NCI-H2029 treated with DMSO at 0.1 percent for 48 hours (cell line): Measurements from ENCODE around the gene GPRIN2.
"Not testable (repeated sequence)": the region's sequence is repeated elsewhere in the genome, so short reads cannot be mapped to it uniquely, and the experiment has no call there.

Experiments used
- DNase-seq: peaks from one replicate; lab custom pipeline; 2025; lab: John Stamatoyannopoulos, UW

GPRIN2 gene

GRCh38 chr10:46556515-46557318 lies at the start of gene GPRIN2:
GPRIN2 (minus strand) TSS chr10:46556658; CDS start chr10:46550736, 5,922 bp downstream.
- DNase-seq: no peak

DNA sequence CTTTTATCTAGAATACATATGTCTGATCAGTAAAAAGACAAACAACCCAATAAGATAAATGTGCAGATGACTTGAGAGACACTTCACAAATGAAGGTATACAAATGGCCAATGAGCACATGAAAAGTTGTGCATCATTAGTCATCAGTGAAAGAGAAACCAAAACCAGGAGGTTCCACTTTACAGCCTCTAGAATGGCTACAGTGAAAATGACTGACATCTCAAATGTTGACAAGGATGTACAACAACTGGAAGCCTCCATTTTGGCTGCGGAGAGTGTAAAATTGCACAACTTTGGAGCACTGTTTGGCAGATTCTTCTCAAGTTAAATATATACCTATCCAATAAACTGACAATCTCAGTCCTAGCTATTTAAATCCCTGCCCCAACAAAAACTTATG lies 44.1 kb upstream of the GPRIN2 start:
- not testable (repeated sequence) for DNase-seq

- DNase-seq: not testable (repeated sequence)
These were observed 41.3 kb upstream of the GPRIN2 start for GRCh38 chr10:46597616-46598246.

GRCh38 chr10:46596570-46596969 lies 40.1 kb upstream of the GPRIN2 start:
- not testable (repeated sequence) for DNase-seq

- not testable (repeated sequence) for DNase-seq
These were observed 38.1 kb upstream of the GPRIN2 start for GRCh38 chr10:46594453-46595063.

GRCh38 chr10:46593307-46593706 lies 36.8 kb upstream of the GPRIN2 start:
- DNase-seq: not testable (repeated sequence)

GRCh38 chr10:46591053-46591452 lies 34.6 kb upstream of the GPRIN2 start:
- not testable (repeated sequence) for DNase-seq

GRCh38 chr10:46589589-46589988 lies 33.1 kb upstream of the GPRIN2 start:
- not testable (repeated sequence) for DNase-seq

DNA sequence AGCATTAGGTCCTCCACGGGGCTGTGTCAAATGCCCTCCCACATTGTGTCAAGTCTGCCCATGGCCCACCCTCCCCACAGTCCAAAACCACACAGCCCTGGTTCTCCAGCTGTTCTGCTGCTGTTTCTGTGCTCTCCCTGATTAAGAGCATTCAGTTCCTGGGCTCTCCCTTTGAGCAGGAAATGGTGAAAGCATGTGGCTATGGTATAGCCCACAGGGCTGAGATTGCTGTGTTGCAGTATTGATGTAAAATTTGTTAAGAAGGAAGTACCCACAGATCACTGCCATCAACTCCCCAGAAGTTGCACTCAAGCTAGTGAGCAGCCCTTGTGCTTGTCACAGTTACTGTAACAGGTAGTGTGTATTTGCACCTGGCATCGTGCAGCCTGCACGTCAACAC lies 31.8 kb upstream of the GPRIN2 start:
- DNase-seq: not testable (repeated sequence)

DNA sequence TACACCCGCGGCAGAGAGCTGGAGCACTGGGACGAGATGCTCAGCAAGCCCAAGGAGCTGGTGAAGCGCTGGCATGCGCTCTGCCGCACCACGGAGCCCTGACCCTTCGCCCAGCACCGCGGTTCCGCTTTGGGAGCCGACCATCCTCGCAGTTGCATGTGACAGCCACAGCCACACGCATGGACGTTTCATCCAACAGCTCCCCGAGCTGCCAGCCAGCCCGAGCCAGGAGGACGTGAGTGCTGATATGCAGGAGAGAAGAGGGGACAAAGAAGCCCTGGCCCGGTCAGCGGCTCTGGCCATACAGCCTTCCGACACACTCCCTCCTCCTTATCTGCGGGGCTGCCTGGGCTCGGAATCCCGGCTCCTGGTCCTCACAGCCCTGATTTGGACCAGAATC lies 31.1 kb upstream of the GPRIN2 start:
- DNase-seq: not testable (repeated sequence)

- DNase-seq: not testable (repeated sequence)
These were observed 28.8 kb upstream of the GPRIN2 start for GRCh38 chr10:46585246-46585645.

DNA sequence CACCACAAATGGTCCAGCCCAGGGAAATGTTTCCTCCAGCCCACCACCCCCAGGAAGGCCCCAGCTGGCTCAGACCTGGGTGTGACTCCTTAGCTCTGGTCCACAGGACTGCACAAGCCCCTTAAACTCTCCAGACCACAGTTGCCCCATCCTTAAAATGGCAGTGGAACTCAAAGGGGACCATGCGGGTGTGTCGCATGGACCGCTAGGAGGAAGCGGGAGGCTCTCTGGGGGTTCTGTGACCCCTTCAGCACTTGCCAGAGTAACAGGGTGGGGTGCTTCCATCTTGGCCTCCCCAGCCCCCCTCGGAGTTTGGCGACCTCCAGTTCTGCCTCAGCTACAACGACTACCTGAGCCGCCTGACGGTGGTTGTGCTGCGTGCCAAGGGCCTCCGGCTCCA lies 27.7 kb upstream of the GPRIN2 start:
- not testable (repeated sequence) for DNase-seq

GRCh38 chr10:46582568-46582967 lies 26.1 kb upstream of the GPRIN2 start:
- not testable (repeated sequence) for DNase-seq

DNA sequence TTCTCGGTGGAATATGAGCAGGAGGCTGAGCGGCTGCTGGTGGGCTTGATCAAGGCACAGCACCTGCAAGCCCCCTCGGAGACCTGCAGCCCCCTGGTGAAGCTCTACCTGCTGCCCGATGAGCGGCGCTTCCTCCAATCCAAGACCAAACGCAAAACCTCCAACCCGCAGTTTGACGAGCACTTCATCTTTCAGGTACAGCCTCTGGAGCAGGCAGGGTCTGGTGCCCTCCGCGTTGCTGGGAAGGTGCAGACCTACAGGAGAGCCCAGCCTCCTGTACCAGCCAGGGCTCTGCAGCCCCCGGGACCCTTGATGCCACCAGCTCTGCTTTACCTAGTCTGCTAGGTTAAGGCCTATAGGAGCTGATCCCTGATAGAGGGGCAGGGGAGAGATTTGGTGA lies 25.5 kb upstream of the GPRIN2 start:
- not testable (repeated sequence) for DNase-seq

DNA sequence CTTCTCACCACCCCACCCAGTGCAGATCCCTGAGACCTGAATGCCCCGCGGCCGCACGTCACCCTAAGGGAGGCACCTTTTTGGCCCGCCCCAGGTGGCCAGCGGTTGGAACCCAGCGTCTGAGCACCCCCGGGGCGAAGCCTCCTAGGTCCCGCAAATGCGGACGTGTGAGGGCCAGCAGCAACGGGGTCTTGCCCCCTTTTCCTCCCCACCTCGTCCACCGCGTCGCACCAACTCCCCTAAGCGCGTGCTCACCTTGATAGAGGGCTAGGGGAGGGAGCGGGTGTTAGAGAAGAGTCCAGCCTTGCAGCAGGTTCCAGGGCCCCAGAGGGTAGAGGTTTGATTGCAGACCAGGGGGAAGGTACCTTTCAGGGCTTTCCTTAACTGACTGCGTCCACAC lies 22.9 kb upstream of the GPRIN2 start:
- not testable (repeated sequence) for DNase-seq

- not testable (repeated sequence) for DNase-seq
These were observed 22.2 kb upstream of the GPRIN2 start, which contains the start of gene SYT15 for GRCh38 chr10:46578474-46579178. SYT15 (plus strand) TSS chr10:46579128; CDS start chr10:46579169, 41 bp downstream.

GRCh38 chr10:46577624-46578473 lies 21.4 kb upstream of the GPRIN2 start:
- DNase-seq: not testable (repeated sequence)

DNA sequence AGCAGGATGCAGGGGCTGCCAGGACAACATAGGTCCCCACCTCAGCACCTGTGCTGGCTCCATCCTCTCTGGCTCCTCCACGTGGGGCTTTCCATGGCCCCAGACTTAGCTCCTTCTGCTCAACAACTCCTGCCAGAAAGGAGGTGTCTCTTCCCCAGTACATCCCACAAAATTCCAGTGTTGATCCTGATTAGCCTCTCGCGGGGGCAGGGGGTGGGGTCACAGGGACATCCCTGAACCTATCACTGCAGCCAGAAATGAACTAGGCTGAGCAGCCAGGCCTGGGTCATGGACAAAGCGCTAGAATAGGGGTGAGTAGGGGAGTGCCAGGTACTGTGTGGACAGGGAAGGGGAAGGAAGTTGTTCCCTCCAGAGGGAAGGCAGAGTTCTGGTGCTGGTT lies 17.4 kb upstream of the GPRIN2 start:
- not testable (repeated sequence) for DNase-seq

- not testable (repeated sequence) for DNase-seq
These were observed 16.9 kb upstream of the GPRIN2 start for GRCh38 chr10:46573314-46573713.

DNA sequence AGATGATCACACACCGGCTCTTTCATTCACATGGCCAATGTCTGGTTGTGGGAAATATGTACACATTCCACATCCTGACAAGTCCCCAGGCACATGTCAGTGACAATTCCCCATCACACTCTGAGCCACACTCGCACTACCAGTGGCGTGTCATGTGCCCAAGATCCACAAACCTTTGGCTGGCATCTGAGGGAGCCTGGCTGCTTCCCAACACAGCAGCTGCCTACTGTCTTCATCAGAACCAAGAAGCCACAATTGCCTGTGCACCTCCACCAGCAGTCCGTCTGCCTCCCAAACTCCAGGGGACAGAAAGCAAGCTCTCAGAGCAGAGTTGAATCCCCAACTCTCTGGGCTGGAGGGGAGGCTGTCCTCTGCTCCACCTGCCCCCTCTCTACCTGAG lies 16.3 kb upstream of the GPRIN2 start:
- DNase-seq: not testable (repeated sequence)

DNA sequence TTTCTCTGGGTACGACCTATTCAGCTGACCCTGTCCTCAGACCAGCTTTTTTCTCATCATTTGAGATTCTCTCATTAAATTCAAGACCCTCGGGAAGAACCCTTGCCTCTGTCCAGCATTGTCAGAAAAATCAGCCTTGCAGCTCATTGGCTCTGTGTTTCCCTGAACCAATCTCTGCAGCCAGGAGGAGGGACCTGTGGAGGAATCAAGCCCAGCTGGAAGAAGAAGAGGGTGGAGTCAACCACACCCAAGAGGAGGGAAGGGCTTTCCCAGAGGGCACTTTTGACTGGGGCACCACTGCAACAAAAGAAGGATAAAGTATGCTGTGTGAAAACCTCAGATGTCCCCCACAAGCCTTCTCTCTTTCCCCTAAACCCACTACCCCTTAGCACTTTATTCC lies 14.2 kb upstream of the GPRIN2 start:
- DNase-seq: not testable (repeated sequence)
